Muscle of back (tissue), 11 donors: ENCODE measurements around the gene GGT1. TPM values are rescaled to one million over a fixed set of nuclear protein-coding genes. Genes with fewer than 3 reads are reported as not detected.
"Not testable (repeated sequence)": the region's sequence is repeated elsewhere in the genome, so short reads cannot be mapped to it uniquely, and the experiment has no call there.

Source experiments
- DNase-seq, 3 donors: peaks; one replicate each; pipeline versions ENCODE4 v3.0.0 to v3.0.0-alpha.2; 2013
- polyA plus RNA-seq, 10 donors: library from polyadenylated mRNA; unstranded; fragments of 120-200 nt; gene quantifications; one replicate each; pipeline ENCODE4 v1.2.1, GENCODE V29; 2013; ENCODE audit not compliant: insufficient read length in 10 of 10

GGT1 gene
- polyA plus RNA-seq, 10 donors = 0.88 to 4.4 (median 2.8) TPM

DNA sequence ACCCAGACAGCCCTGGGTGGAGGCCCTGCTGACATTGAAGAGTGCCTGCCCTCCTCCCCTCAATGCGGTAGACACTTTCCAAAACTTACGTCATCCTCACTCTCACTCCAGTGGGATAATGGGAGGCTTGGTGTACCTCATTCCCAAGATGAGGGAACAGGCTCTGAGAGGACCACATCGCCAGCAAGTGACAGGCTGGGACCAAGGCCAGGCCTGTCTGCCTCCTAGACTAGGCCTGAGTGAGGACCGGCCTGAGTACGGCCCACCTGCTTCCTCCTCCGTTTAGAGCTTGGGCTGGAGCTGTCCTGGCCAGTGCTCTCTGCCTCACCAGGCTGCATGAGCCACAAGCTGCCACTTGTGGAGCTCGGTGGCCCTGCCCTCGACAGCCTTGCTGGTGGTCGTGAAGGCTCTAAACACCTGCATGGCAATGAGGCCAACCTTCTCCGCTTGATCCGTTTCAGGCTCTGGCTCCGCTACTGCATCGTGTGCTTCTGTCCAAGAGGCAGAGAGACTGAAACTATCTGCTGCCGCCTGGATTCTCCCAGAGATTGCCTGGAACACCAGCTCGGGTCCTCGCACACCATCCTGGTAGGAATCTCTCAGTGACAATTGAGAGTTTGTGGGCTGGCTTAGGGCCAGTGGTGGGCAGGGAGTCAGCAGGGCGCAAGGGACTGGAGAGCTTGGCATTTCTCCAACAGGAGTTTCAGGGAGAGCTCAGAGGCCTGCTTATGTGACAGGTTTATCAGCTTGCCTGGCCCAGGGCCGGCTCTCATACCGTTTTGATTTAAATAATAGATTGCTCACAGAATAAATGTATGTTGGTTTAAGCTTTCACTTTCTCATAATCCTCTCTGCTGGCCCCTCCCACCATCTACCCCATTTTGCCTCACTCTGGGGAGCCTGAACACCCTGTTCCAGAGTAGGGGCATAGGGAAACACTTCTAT, 19.5 kb upstream of the GGT1 start:
- DNase-seq = peak in 1 of 3 donors; percentile 33

GRCh38 chr22:24584166-24584790, 18.7 kb upstream of the GGT1 start:
- DNase-seq = no peak

DNA sequence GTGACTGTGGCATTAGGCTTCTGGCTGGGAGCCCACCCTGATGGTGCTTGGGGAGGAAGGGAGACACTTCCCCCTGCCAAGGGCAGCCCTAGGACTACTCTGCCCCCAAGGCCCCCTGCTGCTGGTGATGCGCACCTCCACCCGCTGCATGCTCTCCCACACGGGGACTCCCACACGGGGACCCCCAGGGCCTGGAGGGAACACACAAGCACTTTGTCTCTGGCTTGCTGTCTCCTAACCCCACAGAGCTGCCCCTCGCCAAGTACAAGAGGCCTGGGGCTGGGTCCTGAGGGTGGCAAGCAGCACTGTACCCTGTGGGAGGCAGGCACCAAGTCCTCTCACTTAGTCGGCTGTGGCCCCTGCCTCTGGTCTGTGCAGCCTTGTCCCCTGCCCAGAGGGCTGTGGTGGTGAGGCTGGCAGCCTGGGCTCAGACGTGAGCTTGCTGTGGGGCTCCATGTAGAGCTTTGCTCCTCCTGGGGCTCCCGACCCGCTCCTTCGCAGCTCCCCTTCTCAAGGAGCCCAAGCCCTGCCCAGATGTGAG, 18.1 kb upstream of the GGT1 start:
- no peak for DNase-seq

DNA sequence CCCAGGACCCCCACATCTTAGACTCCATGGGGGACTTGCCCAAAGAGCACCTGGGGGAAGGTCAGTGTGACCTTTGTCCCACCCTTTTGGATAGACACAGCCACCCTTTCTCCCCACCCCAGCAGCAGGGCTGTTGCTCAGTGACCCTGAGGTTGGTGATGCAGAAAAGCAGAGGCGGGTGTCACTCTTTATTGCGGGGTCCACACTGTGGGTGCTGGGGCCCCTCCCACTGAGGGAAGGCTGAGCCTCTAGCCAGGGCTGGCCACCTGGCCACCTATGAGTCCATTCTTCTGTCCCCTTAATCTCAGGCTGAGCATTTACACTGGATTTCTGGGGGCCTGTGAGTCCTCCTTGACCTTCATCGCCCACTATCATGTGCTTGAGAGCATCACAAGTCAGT, 17.5 kb upstream of the GGT1 start:
- no peak for DNase-seq

DNA sequence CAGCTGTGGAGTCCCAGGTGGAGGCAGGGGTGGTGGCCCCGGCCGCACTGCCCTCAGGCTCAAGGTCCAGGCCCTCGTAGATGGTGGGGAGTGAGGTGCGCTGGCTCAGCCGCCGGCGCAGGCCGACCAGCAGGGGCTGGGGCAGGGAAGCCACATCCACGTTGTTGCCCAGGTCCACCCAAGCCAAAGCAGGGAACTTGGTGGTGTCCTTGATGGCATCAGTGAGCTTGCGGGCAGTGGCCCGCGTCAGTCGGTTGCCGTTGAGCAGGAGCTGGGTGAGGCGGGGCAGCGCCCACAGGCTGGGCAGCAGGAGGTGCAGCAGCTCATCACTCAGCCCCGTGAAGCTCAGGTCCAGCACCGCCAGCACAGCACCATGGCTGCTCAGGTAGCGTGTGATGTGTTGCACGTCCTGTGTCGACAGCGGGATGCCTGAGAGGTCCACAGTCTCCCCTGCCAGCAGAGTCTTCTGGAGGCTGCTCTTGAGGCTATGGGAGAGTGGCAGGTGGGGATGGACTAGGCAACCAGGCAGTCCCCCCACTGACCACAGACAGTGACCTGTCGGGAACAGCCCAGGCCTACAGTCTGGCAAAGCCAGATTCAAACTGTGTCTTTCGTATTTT, 17.0 kb upstream of the GGT1 start:
- no peak for DNase-seq

DNA sequence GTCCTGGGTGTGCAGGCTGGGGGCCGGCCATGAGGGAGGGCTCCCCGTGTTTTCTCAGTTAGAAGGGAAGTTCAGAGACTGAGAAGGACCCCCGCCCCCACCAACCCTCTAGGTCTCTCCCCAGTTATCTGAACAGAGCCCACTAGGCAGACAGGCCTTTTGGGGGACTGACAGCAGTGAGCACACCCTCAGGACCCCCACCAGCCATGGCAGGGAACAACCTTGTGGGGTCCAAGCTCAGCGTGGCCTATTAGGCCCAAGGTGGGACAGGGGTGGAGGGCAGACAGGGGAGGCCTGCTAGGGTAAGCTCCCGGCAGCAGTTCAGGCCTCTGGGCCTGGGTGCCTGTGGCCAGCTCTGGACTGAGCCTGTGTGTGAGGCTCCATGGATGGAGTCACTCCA, 15.7 kb upstream of the GGT1 start:
- DNase-seq = no peak

DNA sequence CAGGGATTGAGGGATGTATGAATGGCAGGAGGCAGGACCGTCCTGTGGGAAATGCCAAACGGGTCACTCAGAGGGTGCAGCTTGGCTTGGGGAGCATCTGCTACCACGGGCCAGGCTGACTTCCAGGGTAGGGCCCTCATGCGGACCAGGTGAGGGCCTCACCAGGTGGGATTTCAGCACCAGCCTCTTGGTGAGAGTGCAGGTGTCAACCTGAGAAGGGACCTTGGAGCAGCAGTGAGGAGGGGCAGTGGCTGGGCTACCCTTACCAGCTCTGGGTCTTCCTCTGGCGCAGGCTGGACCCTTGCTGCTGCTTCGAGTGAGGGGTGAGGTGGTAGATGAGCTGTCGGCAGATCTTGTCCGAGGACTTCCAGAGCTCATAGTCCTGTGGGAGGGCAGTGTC, 15.0 kb upstream of the GGT1 start:
- no peak for DNase-seq

- DNase-seq = peak in 1 of 3 donors; percentile 21
These were observed 14.6 kb upstream of the GGT1 start for GRCh38 chr22:24588381-24588756.

GRCh38 chr22:24588757-24589481, 14.1 kb upstream of the GGT1 start:
- no peak for DNase-seq

- no peak for DNase-seq
These were observed 13.4 kb upstream of the GGT1 start for GRCh38 chr22:24589518-24590030.

DNA sequence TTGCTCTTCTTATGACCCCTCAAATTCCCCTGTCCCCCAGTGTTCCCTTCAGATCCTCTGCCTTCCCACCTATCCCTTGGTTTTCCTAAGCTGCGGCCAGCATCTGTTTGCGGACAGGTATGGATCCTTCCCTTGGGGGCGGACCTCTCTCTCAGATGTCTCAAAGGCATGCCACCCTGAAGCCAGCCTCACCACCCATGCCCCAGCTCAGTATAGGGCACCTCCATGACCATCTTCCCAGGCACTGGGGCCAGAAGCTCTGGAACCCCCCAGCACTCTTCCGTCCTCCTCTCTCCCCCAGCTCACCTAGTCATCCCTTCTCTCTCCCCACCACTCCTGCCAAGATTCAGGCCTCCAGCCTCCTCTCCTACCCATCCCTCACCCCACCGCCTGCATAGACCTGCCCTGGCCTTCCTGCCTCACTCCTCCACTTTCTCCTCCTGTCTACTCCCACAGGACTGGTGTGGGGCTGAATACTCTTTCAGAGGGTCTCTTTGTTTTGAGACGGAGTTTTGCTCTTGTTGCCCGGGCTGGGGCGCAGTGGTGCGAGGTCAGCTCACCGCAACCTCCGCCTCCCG, 12.3 kb upstream of the GGT1 start:
- DNase-seq = no peak

DNA sequence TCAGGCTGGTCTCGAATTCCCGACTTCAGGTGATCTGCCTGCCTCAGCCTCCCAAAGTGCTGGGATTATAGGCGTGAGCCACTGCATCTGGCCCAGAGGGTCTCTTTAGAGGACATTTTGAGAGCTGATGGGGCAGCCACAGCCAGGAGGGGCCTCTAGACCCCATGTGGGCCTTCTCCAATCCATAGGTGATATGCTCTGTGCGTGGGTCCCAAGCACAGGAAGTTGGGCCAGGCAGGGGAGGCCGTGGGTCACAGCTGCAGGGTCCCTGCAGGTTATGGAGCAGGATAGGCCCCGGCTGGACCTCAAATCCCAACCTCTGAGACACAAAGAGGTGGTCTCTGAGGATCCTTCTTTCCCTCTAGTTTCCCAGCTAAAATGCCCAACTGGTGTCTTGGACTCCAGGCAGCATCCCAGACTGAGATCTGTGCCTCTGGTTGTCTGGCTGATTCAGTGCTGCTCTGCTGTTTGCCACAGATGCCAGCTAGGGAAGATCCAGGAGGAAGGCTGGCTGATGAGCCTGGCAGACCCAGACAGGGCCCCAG, 11.6 kb upstream of the GGT1 start:
- DNase-seq = no peak

- DNase-seq = peak in 1 of 3 donors; percentile 70
These were observed 10.7 kb upstream of the GGT1 start for GRCh38 chr22:24592058-24592850.

DNA sequence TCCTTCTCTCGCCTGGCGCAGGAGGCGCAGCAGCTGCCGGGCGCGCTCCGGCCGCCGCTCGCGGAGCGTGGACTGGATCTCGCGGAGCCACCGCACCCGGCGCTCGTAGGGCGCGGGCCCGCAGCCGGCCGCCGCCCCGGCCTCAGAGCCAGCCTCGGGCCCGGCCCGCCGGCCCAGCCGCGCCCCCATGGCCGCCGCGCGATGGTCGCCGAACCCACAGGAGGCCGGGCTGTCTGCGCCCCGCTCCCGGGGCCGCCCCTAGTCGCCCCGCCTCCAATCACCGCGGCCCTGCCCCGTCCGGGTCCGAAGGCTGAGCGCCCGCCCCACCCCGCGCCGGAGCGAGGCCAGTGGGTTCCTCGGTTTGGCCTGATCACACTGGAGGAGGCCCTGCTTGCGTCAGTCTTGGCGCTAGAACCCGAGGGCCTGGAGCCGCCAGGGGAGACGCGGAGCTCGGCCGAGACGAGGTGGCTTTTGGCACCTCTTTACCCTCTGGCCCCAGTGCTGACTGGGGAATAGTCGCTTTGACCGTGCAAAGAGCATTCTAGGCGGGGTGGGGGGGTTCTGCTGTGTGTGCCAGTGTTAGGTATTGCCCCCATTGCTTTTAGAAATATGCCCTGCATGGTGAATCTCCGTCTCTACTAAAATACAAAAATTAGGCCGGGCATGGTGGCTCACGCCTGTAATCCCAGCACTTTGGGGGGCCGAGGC, 10.0 kb upstream of the GGT1 start, which contains the start of gene LRRC75B:
Gene LRRC75B, minus strand, starts transcription at position 223 of the 708 bp plus-strand sequence. Its CDS starts 34 bp downstream, at position 189.
- DNase-seq = peak; percentile 79 to 92 (median 89)

GRCh38 chr22:24593559-24593835, 9.5 kb upstream of the GGT1 start:
- DNase-seq = not testable (repeated sequence)

DNA sequence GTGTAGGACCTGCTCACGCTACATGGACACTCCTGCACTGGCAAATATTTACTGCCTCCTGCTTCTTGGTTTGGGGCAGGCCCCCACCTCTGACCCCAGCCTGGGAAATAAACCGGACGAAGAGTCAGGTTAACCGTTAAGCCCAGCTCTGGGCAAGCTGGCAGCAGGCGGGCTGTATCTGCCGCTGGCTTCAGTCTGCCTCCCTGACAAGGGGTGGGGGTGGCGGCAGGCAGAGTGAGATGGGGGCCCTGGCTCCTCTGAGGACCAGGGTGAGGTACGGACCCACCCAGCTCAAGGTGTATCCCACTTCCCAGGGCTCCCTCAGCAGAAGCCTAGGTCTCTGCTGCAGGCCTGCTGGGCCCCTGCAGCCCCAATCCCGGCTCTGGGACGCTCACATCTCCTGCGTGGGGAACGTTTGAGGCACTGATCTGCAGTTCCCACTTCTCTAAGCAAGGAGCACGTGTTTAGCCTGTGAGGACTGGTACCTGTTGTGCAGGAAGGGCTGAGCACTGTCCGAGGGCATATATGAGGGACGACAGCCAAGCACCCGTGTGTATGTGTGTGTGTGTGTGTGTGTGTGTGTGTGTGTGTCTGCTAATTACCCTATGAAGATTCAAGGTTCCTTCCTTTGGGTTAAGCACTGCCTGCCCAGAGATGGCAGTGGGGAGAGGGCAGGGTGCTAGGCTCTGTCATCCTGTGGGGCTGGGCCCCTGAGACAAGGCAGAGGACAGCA, 9.0 kb upstream of the GGT1 start:
- DNase-seq = peak in 1 of 3 donors; percentile 27

DNA sequence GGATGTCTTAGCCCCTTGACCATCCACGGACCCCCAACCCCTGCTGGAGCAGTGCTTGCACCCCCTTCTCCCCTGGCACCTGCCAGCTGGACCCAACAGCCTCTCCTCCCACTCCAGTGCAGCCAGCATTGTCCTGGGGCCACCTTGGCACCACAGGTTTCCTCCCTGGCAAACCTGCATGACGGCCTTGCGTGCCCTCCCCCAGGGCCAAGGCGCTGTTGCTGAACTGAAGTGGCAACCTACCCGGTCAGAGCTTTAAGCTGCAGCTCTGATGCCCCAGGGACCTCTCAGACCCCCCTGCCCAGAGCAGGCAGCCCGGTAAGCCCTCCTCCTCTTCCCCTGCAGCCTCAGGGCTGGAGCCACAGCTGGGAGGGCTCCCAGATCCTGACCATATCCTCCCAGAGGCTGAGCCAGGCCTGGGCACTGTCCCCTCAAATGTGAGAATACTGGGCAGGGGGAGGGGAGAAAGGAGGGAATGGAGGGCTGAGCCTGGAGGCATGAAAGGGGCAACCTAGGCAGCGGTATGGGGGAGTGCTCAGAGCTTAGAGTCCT, 8.3 kb upstream of the GGT1 start:
- DNase-seq = peak in 1 of 3 donors; percentile 22

- DNase-seq = no peak
These were observed 7.8 kb upstream of the GGT1 start for GRCh38 chr22:24595228-24595627.
